Gastrocnemius medialis (tissue), 4 donors: ENCODE measurements around the gene CCDC102B.

Experiments
- CTCF ChIP-seq, 5 experiments: fragments of 450-650 bp in 3 of 5; fragments of 200-600 bp in 2 of 5; sonication (generic) in 2 of 5; IDR thresholded peaks in 4 of 5; conservative IDR thresholded peaks in 1 of 5; 1 replicate in 4 of 5; 2 replicates in 1 of 5; pipeline ENCODE4 v1.5.1; 2016 to 2019; ENCODE audit warnings: antibody characterized with exemption in 5 of 5, mild to moderate bottlenecking in 3 of 5, moderate library complexity in 3 of 5
- POLR2A ChIP-seq, 2 donors: fragments of 450-650 bp; IDR thresholded peaks; one replicate each; pipeline ENCODE4 v1.6.1; 2017; ENCODE audit warnings: antibody characterized with exemption in 2 of 2, mild to moderate bottlenecking in 2 of 2, moderate library complexity in 2 of 2

GRCh38 chr18:68954738-68955137 is 156.9 kb downstream of the CCDC102B start:
- TF ChIP-seq CTCF (IDR thresholded peaks at IDR 0.05 in 4 of 5, conservative IDR thresholded peaks at IDR 0.05 in 1 of 5) = no peak
- TF ChIP-seq POLR2A (IDR thresholded peaks at IDR 0.05) = no peak
